LNCaP clone FGC (cell line): ENCODE data around the gene CSNK2A2.

ENCODE experiments used
- DNase-seq: peaks from one replicate; pipeline ENCODE4 v3.0.0-alpha.2; 2011; ENCODE audit warnings: low read depth
- H3K4me3 ChIP-seq: 2 replicates; pipeline ENCODE4 v1.5.1; 2011; ENCODE audit warnings: mild to moderate bottlenecking, low read depth, low read length, control low read depth
- TF ChIP-seq, protein P1 (sequence below): IDR thresholded peaks from 2 replicates; pipeline ENCODE4 v1.5.1; 2012; ENCODE audit warnings: mild to moderate bottlenecking; ENCODE audit not compliant: control insufficient read depth, insufficient read depth; ENCODE audit errors: extremely low read depth

Gene CSNK2A2

DNA sequence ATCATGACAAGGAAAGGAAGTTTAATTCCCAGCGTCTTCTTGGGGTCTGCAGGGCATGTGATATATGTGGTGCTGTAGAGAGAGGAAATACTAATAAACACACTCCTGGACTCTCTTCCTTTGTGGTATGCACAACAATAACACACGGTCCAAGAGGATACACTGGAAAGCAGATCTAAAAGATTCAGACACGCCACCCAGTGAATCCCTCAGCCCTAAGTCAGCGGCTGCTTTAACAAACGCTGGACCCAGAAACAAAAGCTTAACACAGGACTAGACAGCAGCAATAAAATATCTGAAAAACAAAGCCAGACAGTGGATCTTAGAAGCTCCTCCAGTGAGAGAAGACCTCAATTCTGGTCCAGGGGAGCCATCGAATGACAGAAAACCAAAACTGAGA lies 81.8 kb downstream of the CSNK2A2 start:
- TF ChIP-seq, protein P1, sequence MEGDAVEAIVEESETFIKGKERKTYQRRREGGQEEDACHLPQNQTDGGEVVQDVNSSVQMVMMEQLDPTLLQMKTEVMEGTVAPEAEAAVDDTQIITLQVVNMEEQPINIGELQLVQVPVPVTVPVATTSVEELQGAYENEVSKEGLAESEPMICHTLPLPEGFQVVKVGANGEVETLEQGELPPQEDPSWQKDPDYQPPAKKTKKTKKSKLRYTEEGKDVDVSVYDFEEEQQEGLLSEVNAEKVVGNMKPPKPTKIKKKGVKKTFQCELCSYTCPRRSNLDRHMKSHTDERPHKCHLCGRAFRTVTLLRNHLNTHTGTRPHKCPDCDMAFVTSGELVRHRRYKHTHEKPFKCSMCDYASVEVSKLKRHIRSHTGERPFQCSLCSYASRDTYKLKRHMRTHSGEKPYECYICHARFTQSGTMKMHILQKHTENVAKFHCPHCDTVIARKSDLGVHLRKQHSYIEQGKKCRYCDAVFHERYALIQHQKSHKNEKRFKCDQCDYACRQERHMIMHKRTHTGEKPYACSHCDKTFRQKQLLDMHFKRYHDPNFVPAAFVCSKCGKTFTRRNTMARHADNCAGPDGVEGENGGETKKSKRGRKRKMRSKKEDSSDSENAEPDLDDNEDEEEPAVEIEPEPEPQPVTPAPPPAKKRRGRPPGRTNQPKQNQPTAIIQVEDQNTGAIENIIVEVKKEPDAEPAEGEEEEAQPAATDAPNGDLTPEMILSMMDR: no peak
- DNase-seq: no peak
- H3K4me3 ChIP-seq: no peak overlapping the region

DNA sequence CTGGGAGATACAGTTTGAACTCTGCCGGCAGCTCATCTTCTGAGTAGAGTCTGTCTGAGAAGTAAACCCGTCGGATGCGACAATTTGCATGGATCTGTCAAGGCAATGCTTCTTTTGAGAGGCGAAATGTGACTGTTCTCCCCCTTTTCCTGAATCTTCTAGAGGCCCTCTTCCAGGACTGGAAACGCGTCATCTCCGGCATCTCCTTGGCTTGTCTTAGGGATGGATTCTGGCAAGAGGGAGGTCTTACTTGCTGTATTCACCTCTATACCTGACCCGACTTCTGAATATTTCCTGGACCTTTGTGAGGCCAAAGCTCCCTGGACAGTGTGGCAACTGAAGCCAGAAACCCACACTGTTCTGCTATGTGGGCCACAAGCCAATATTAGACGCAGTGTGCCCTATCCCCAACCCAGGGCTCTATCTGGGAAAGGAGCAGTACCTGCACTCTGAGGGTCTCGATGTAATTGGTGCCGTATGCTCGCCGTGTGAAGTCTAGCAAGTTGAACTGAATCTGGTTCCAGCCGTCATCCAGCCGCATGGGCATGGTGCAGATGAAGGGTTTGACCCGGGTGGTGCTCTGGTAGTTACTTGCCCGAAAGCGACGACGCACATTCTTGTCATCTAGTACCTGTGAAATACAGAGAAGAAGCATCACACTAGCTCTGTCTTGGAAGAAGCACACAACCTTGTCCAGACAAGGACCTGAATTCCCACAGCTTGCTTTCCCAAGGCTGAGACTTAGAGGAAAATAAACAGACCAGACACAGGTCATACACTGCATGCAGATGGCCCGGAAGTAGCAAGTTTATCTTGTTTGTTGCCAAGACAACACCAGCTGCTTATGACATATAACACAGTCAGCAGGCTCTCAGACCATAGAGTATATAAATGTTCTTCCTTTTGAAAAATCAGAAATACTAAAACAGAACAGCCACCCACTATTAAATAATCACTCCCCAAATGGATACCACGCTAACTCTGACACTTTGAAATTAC lies 82.8 kb downstream of the CSNK2A2 start:
- H3K4me3 ChIP-seq: no peak overlapping the region
- TF ChIP-seq, protein P1: no peak
- peak; percentile 57 for DNase-seq

DNA sequence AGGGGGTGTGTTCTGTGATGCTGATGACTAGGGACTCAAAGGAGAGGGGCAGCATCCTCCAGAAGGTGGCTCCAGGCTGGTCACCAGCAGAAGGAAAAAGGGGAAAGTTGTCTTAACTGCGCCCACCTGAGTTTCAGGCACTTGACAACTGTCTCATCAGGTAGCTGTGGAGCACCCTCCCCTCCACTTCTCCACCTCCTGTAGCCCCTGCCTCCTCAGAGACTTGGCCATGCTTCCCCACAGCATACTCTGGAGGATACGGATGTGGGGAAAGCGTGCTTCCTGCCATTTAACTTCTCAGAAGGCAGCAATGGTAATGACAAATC lies 86.6 kb downstream of the CSNK2A2 start:
- TF ChIP-seq, protein P1: no peak
- H3K4me3 ChIP-seq: no peak overlapping the region
- DNase-seq: no peak

DNA sequence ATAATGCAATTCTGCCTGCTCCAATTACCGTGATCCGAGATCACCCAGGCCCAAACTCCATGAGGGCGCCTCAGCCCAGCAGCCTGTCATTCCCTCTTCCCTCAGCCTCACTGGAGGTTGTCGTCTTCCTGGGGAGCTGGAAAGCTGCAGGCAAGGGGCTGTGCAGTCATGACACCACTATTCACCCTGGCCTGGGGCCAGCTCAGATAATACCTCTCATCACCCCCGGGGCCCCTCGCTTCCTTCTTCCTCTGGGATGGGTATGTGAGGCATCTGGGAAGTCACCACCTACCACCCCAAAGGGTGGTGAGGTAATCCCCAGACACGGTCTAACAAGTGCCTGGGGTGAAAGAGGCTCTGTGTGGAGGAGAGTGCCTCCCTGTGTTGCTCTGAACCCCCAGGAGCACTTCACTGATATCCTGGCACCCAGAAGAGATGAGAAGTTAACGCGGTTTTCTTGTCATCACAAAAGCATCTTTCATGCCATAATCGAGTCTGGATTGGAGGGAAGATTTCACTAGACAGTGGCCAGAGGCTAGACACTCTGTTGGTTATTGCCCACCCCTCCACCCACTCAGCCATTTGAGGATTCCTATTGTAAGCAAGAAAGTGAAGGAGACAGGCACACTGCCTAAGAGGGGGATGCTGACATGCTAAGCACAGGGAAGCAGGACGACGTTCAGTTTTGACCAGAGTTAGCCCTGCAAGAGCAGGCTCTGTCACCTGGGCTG lies 87.2 kb downstream of the CSNK2A2 start:
- DNase-seq: no peak
- H3K4me3 ChIP-seq: no peak overlapping the region

DNA sequence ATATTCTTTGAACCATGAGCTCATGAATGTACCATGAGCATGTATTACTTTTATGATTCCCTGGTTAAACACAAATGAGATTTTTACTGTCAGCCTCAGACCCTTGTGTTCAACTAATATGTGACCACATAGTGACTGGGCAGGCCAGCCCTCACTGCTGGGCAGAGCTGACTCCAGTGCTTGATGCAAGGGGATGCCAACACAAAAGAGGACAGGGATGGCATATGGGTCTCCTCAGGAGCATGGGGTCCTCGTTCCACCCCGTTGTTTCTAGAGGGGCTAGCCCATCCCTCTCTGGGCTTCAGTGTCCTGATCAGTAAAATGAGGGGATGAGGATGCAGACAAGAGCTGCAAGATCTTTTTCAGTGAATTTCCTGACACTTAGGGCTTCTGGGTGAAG lies 88.0 kb downstream of the CSNK2A2 start:
- no peak overlapping the region for H3K4me3 ChIP-seq
- TF ChIP-seq, protein P1: no peak
- no peak for DNase-seq

More for the DNA sequence above, 87.2 kb downstream of the CSNK2A2 start:
- TF ChIP-seq, protein P1: no peak

DNA sequence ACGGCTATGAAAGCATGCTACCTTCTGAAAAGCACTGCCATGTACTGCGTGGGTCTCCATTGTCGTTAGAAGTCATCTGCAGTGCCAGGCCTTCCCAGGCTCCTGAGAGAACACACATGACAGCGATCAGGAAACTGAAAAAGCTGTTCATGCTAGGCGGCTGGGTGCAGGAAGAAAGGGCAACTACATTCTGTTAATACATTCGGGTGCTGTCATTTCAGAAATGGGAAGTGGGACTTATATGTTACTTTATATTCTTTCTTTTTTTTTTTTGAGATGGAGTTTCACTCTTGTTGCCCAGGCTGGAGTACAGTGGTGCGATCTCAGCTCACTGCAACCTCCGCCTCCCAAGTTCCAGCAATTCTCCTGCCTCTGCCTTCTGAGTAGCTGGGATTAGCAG lies 88.6 kb downstream of the CSNK2A2 start:
- TF ChIP-seq, protein P1: no peak
- no peak overlapping the region for H3K4me3 ChIP-seq
- no peak for DNase-seq
